AG08396 (cell line): ENCODE results near the gene C17orf67.
A peak's percentile ranks its signal among the peaks of the same experiment; 100 is the strongest.
"Not testable (repeated sequence)": the region's sequence is repeated elsewhere in the genome, so short reads cannot be mapped to it uniquely, and the experiment has no call there.

Experiments
- DNase-seq: peaks from one replicate; pipeline ENCODE4 v3.0.0; 2012; ENCODE audit warnings: low spot score, mixed read lengths

Gene C17orf67

GRCh38 chr17:56773124-56773523, 60.6 kb downstream of the C17orf67 start:
- DNase-seq = no peak

GRCh38 chr17:56772442-56772841, 61.3 kb downstream of the C17orf67 start:
- DNase-seq = no peak

DNA sequence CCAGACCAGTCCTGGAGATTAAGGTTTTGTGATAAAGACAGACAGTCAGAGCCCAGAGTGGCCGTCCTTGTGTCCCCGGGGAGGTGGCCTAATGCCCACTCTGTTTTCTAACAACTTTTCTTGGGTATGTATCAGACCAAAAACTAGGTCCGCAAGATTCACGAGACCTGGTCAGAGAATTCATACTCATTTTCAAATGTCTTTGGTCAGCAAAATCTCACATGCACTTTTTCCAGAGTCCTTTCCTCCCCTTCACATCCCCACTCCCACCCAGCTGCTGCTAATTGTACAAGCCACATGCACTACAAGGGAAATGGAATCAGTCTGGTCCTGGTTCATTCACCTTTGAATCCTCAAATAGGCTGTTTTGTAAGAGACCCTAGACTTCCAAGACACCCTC, 61.7 kb downstream of the C17orf67 start:
- DNase-seq = no peak

GRCh38 chr17:56771563-56771962, 62.2 kb downstream of the C17orf67 start:
- DNase-seq = no peak

GRCh38 chr17:56770427-56770826, 63.3 kb downstream of the C17orf67 start:
- DNase-seq = no peak

- DNase-seq = no peak
These were observed 68.3 kb downstream of the C17orf67 start for GRCh38 chr17:56765449-56765848.

GRCh38 chr17:56762988-56763387, 70.7 kb downstream of the C17orf67 start:
- DNase-seq = no peak

GRCh38 chr17:56762144-56762543, 71.6 kb downstream of the C17orf67 start:
- DNase-seq = no peak

- DNase-seq = no peak
These were observed 72.3 kb downstream of the C17orf67 start for GRCh38 chr17:56761387-56761786.

DNA sequence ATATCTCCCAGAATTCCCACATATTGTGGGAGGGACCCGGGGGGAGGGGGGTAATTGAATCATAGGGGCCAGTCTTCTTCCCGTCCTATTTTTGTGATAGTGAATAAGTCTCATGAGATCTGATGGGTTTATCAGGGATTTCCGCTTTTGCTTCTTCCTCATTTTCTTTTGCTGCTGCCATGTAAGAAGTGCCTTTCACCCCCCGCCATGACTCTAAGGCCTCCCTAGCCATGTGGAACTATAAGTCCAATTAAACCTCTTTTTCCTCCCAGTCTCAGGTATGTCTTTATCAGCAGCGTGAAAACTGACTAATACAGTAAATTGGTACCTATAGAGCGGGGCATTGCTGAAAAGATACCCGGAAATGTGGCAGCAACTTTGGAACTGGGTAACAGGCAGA, 76.1 kb downstream of the C17orf67 start:
- DNase-seq = not testable (repeated sequence)

GRCh38 chr17:56756536-56756935, 77.2 kb downstream of the C17orf67 start:
- DNase-seq = peak; percentile 80

DNA sequence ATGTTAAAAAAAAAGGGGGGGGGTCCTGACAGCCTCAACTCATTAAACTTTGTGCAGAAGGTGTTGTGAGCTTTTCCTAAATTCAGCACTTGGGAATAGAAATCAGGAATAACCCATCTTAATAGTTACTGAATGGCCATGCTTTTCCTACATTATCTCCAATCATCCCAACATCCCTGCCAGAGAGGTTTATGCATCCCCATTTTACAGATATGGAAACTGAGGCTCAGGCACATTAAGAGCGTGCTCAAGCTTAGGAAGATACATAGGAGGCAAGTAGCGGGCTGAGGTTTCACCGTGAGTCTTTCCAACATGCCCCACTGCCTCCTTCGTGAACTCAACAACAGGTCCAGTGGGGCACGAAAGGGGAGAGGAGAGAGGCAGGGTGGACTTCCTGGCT, 78.4 kb downstream of the C17orf67 start:
- no peak for DNase-seq

DNA sequence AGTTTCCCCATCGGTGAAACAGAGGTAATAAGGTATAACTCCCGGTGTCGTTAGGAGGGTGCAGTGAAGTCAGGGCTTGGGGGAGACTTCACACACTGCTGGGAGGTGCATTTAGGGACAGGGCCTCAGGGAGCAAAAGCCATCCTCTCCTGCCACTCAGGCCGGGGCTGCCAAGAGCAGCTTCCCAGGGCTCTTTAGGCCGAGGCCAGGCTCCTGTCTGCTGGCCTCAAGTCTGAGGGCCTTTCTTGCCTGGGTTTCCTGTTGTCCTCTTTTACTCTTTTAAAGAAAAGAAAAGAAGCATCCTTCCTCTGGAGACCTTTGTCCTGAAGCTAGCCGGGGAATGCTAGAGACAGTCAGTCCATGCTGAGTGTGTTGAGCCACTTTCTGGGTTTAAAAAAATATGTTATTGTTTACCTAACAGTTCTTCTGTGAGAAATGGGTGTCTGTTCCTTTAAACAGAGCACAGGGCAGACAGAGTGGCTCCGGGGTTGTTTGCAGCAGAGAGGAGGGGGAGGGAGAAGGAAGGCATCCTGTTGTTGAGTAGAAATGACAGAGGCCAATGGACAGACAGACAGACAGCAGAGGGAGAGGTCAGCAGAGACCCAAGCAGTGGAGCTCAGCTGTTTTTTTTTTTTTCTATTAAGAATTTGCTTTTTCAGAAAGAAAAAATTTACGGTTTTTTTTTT, 79.1 kb downstream of the C17orf67 start:
- peak; percentile 67 for DNase-seq

DNA sequence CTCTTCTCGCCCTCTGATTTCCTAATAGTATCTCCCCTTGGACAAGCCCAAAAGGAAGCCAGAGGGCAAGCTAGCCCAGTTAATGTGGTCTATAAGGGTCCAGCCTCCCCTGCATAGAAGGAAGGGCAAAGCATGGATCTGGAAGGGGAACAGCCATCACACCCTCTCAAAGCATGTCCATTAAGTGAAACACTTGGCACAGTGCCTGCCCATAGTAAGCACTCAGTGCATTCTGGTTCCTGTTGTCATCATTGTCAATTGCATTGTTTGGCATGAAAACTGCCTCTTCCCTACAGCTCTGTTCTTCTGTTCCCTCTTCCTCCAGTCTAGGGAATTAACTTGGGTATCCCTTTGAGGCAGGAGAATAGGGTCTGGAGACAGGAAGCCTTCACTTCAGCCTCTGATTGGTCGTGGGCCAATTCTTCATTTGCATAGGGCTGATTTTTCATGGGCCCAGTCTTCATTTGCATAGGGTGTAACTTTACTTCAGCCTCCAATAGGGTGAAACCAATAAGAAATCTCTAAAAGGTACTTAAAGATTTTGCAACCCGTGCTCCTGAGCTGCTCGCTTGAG, 81.4 kb downstream of the C17orf67 start:
- no peak for DNase-seq

- DNase-seq = no peak
These were observed 82.5 kb downstream of the C17orf67 start for GRCh38 chr17:56751145-56751738.

- no peak for DNase-seq
These were observed 89.0 kb downstream of the C17orf67 start for GRCh38 chr17:56744721-56745120.

GRCh38 chr17:56742601-56743000, 91.1 kb downstream of the C17orf67 start:
- DNase-seq = no peak
